Neuronal stem cell (in vitro differentiated cells): ENCODE data around the gene RAB11FIP4.

Experiments
- DNase-seq: peaks from one replicate; pipeline ENCODE4 v3.0.0-alpha.2; 2013; ENCODE audit warnings: low spot score
- H2AFZ ChIP-seq: one replicate; pipeline ENCODE4 v1.6.1; 2013; ENCODE audit warnings: mild to moderate bottlenecking, low read length, inconsistent platforms
- H2AK5ac ChIP-seq: 2 replicates; pipeline ENCODE4 v1.6.1; 2013; ENCODE audit warnings: low read depth, mild to moderate bottlenecking, inconsistent platforms, low read length, moderate library complexity, mixed read lengths
- H2BK120ac ChIP-seq: 2 replicates; pipeline ENCODE4 v1.6.1; 2013; ENCODE audit warnings: low read depth, mild to moderate bottlenecking, inconsistent platforms, low read length, moderate library complexity, mixed read lengths
- H2BK12ac ChIP-seq: one replicate; pipeline ENCODE4 v1.6.1; 2013; ENCODE audit warnings: low read length, inconsistent platforms
- H2BK15ac ChIP-seq: 2 replicates; pipeline ENCODE4 v1.6.1; 2013; ENCODE audit warnings: mild to moderate bottlenecking, low read length, inconsistent platforms, mixed read lengths
- H2BK5ac ChIP-seq: one replicate; pipeline ENCODE4 v1.6.1; 2013; ENCODE audit warnings: inconsistent platforms, mild to moderate bottlenecking, low read length, moderate library complexity
- H3K14ac ChIP-seq: one replicate; pipeline ENCODE4 v1.6.1; 2013; ENCODE audit warnings: low read length, inconsistent platforms
- H3K18ac ChIP-seq: 2 replicates; pipeline ENCODE4 v1.6.1; 2013; ENCODE audit warnings: low read length, inconsistent platforms
- H3K23ac ChIP-seq: 2 replicates; pipeline ENCODE4 v1.6.1; 2013; ENCODE audit warnings: low read depth, mild to moderate bottlenecking, mixed read lengths, low read length, inconsistent platforms; ENCODE audit not compliant: poor library complexity
- H3K27ac ChIP-seq: replicated peaks from 3 replicates; pipeline ENCODE4 v1.5.1; 2013; ENCODE audit warnings: low read length, inconsistent platforms
- H3K27me3 ChIP-seq, 3 experiments: 2 replicates each; pipeline ENCODE4 v1.6.1; 2013; ENCODE audit warnings: low read length in 3 of 3, mild to moderate bottlenecking in 2 of 3, inconsistent platforms in 1 of 3, low read depth in 1 of 3, mixed read lengths in 1 of 3, moderate library complexity in 1 of 3; ENCODE audit not compliant: control insufficient read depth in 3 of 3, insufficient read depth in 3 of 3
- H3K36me3 ChIP-seq, 2 donors: replicated peaks in 1 of 2; 2 replicates each; pipeline ENCODE4 v1.6.1; 2013; ENCODE audit warnings: low read length in 2 of 2; ENCODE audit not compliant: control insufficient read depth in 2 of 2, insufficient read depth in 2 of 2
- H3K4ac ChIP-seq: 2 replicates; pipeline ENCODE4 v1.6.1; 2013; ENCODE audit warnings: inconsistent platforms, mild to moderate bottlenecking, low read length, moderate library complexity
- H3K4me1 ChIP-seq, 2 donors: 1 replicate in 1 of 2; 2 replicates in 1 of 2; pipeline ENCODE4 v1.6.1; 2013; ENCODE audit warnings: low read length in 2 of 2, low read depth in 1 of 2; ENCODE audit not compliant: control insufficient read depth in 2 of 2, insufficient read depth in 1 of 2
- H3K4me2 ChIP-seq: one replicate; pipeline ENCODE4 v1.6.1; 2013; ENCODE audit warnings: mild to moderate bottlenecking, low read length, inconsistent platforms; ENCODE audit not compliant: insufficient read depth, poor library complexity, severe bottlenecking
- H3K4me3 ChIP-seq, 2 donors: 2 replicates each; pipeline ENCODE4 v1.5.1; 2013; ENCODE audit warnings: low read length in 2 of 2, mild to moderate bottlenecking in 2 of 2, inconsistent platforms in 1 of 2, moderate library complexity in 1 of 2
- H3K79me1 ChIP-seq: one replicate; pipeline ENCODE4 v1.6.1; 2013; ENCODE audit warnings: low read depth, mild to moderate bottlenecking, inconsistent platforms, low read length, moderate library complexity
- H3K9ac ChIP-seq: one replicate; pipeline ENCODE4 v1.6.1; 2013; ENCODE audit warnings: mild to moderate bottlenecking, low read depth, low read length, inconsistent platforms; ENCODE audit not compliant: poor library complexity
- H3K9me3 ChIP-seq, 2 donors: replicated peaks in 1 of 2; 2 replicates each; pipeline versions ENCODE3 to v1.6.1; 2013; ENCODE audit warnings: low read length in 2 of 2, mild to moderate bottlenecking in 2 of 2, inconsistent platforms in 1 of 2, low read depth in 1 of 2, mixed read lengths in 1 of 2, moderate library complexity in 1 of 2; ENCODE audit not compliant: control insufficient read depth in 2 of 2, insufficient read depth in 1 of 2
- H4K8ac ChIP-seq: one replicate; pipeline ENCODE4 v1.6.1; 2013; ENCODE audit warnings: low read depth, mild to moderate bottlenecking, inconsistent platforms, low read length, moderate library complexity
- H4K91ac ChIP-seq: one replicate; pipeline ENCODE4 v1.6.1; 2013; ENCODE audit warnings: low read length, low read depth, mild to moderate bottlenecking, inconsistent platforms; ENCODE audit not compliant: poor library complexity
- WGBS, 2 donors: extraction: QIAGEN DNeasy Blood & Tissue Kit; methylation state at CpG; one replicate each; pipeline ENCODE4 v1.1.7; 2013; ENCODE audit warnings: missing lambda C conversion rate in 2 of 2, mixed read lengths in 1 of 2; ENCODE audit not compliant: insufficient read length in 2 of 2, insufficient replicate concordance in 1 of 2; ENCODE audit errors: extremely low coverage in 2 of 2; 5-methylcytosine and 5-hydroxymethylcytosine counted together

Gene RAB11FIP4

GRCh38 chr17:31418773-31419350 lies 27.4 kb downstream of the RAB11FIP4 start:
- no peak overlapping the region for H2BK5ac ChIP-seq
- H3K9ac ChIP-seq: no peak overlapping the region
- no peak overlapping the region for H2BK120ac ChIP-seq
- H3K9me3 ChIP-seq: no peaks in the 10 kb centered on the region
- H2BK12ac ChIP-seq: no peak overlapping the region
- H3K27me3 ChIP-seq: peaks cover 0 to 9% (median 1%) of the 10 kb centered on the region in 3 experiments
- peaks cover 20 to 31% of the 10 kb centered on the region in 2 donors for H3K4me1 ChIP-seq
- H3K79me1 ChIP-seq: no peaks in the 10 kb centered on the region
- no peak overlapping the region for H3K4me3 ChIP-seq
- H3K18ac ChIP-seq: no peak overlapping the region
- H3K4ac ChIP-seq: no peak overlapping the region
- H3K4me2 ChIP-seq: no peak overlapping the region
- no peak overlapping the region for H4K91ac ChIP-seq
- no peak overlapping the region for H2AFZ ChIP-seq
- no CpG with 5 or more reads among the region's 6 CpGs for WGBS, 2 donors
- H2BK15ac ChIP-seq: no peak overlapping the region
- no peak overlapping the region for H3K23ac ChIP-seq
- H3K36me3 ChIP-seq: no peaks in the 10 kb centered on the region
- no peak overlapping the region for H3K27ac ChIP-seq
- no peak overlapping the region for H2AK5ac ChIP-seq
- no peak for DNase-seq
- H4K8ac ChIP-seq: no peak overlapping the region
- H3K14ac ChIP-seq: no peak overlapping the region

- Histone ChIP-seq H3K27ac (no peak overlapping the region), H3K4me2 (no peak overlapping the region), H3K23ac (no peak overlapping the region), H3K4ac (no peak overlapping the region), H3K9ac (no peak overlapping the region), H3K9me3 (no peaks in the 10 kb centered on the region), H2BK120ac (no peak overlapping the region), H3K4me1 (peaks cover 2 to 8% of the 10 kb centered on the region in 2 donors), H3K14ac (no peak overlapping the region), H3K36me3 (no peaks in the 10 kb centered on the region), H2BK15ac (no peak overlapping the region), H4K91ac (no peak overlapping the region), H3K18ac (no peak overlapping the region), H2AFZ (no peak overlapping the region), H3K4me3 (no peak overlapping the region), H3K27me3 (peaks cover 0 to 6% (median 0%) of the 10 kb centered on the region in 3 experiments), H2BK5ac (no peak overlapping the region), H4K8ac (no peak overlapping the region), H3K79me1 (no peaks in the 10 kb centered on the region), H2AK5ac (no peak overlapping the region), H2BK12ac (no peak overlapping the region)
- WGBS, 2 donors: no CpG with 5 or more reads among the region's 3 CpGs
- DNase-seq: no peak
Observed at GRCh38 chr17:31422443-31422842, 31.0 kb downstream of the RAB11FIP4 start.

GRCh38 chr17:31424944-31425281 lies 33.4 kb downstream of the RAB11FIP4 start:
- Histone ChIP-seq H2BK12ac (no peak overlapping the region), H3K4ac (no peak overlapping the region), H2BK15ac (no peak overlapping the region), H3K14ac (no peak overlapping the region), H3K4me3 (no peak overlapping the region), H3K27me3 (peaks cover 0 to 4% (median 0%) of the 10 kb centered on the region in 3 experiments), H3K18ac (no peak overlapping the region), H3K23ac (no peak overlapping the region), H2BK5ac (no peak overlapping the region), H3K27ac (no peak overlapping the region), H2AFZ (no peak overlapping the region), H3K9ac (no peak overlapping the region), H2AK5ac (no peak overlapping the region), H3K9me3 (peaks cover 0 to under 1% of the 10 kb centered on the region in 2 donors), H4K8ac (no peak overlapping the region), H3K36me3 (no peaks in the 10 kb centered on the region), H4K91ac (no peak overlapping the region), H3K4me2 (no peak overlapping the region), H3K4me1 (peaks cover 2 to 6% of the 10 kb centered on the region in 2 donors), H3K79me1 (no peaks in the 10 kb centered on the region), H2BK120ac (no peak overlapping the region)
- DNase-seq: no peak
- no CpG with 5 or more reads among the region's 5 CpGs for WGBS, 2 donors

GRCh38 chr17:31425282-31426040 lies 34.0 kb downstream of the RAB11FIP4 start:
- Histone ChIP-seq H3K4ac (no peak overlapping the region), H2AK5ac (no peak overlapping the region), H4K8ac (no peak overlapping the region), H3K79me1 (no peaks in the 10 kb centered on the region), H3K9ac (no peak overlapping the region), H3K36me3 (no peaks in the 10 kb centered on the region), H3K27ac (no peak overlapping the region), H3K23ac (peak overlapping the region; percentile 19), H3K14ac (no peak overlapping the region), H2BK15ac (no peak overlapping the region), H3K4me3 (no peak overlapping the region), H3K4me2 (no peak overlapping the region), H3K4me1 (peaks cover 2 to 6% of the 10 kb centered on the region in 2 donors), H3K9me3 (peaks cover 0 to 3% of the 10 kb centered on the region in 2 donors), H2BK5ac (no peak overlapping the region), H2AFZ (peak overlapping the region; percentile 40), H3K18ac (no peak overlapping the region), H2BK120ac (no peak overlapping the region), H3K27me3 (peaks cover 0 to 4% (median 0%) of the 10 kb centered on the region in 3 experiments), H4K91ac (no peak overlapping the region), H2BK12ac (no peak overlapping the region)
- no peak for DNase-seq
- no CpG with 5 or more reads among the region's 17 CpGs for WGBS, 2 donors
